ENCODE data around the gene NME5. TPM values are rescaled to one million over a fixed set of nuclear protein-coding genes. Genes with fewer than 3 reads are reported as not detected.
A peak's percentile ranks its signal among the peaks of the same experiment; 100 is the strongest.

The NME5 gene
- polyA plus RNA-seq, 4 donors: 1.3 to 1.8 TPM; not detected in 2

DNA sequence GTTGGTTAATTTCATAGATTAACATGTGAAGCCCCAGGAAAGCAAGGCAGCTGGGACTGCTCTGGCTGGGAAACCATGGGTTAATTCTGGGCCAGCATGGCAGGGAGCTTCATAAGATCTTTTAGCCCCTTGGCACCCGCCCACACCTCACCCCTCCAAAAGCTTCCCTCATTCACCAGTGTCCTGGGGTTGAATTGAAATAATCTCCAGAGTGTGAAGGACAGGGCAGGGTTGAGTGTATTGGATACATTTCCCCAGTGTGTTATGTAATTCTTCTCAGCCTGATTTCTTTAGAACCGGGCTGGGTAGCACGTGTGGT, 36.0 kb downstream of the NME5 start:
- H3K27ac ChIP-seq (ENCODE audit: low read depth in 1 of 3, low read length in 2 of 3): no peak overlapping the region
- no peak overlapping the region for H3K4me3 ChIP-seq (ENCODE audit: low read depth in 1 of 3, low read length in 3 of 3)
- peaks cover 0 to 3% (median 0%) of the 10 kb centered on the region in 3 donors for H3K4me1 ChIP-seq (ENCODE audit: control insufficient read depth in 3 of 3, insufficient read depth in 2 of 3, low read depth in 1 of 3, low read length in 2 of 3)
- WGBS, 3 donors: 9 to 26% (median 24%) methylated on average over 3 of the region's 3 CpGs
- H3K36me3 ChIP-seq (ENCODE audit: control insufficient read depth in 3 of 3, insufficient read depth in 2 of 3, low read depth in 1 of 3, low read length in 3 of 3): no peaks in the 10 kb centered on the region
- no peaks in the 10 kb centered on the region for H3K9me3 ChIP-seq (ENCODE audit: control insufficient read depth in 2 of 2, insufficient read depth in 1 of 2, low read depth in 1 of 2, low read length in 1 of 2)
- DNase-seq (no peak), FAIRE-seq (no peak)
- no peaks in the 10 kb centered on the region for H3K27me3 ChIP-seq (ENCODE audit: control insufficient read depth in 3 of 3, insufficient read depth in 3 of 3, low read length in 3 of 3)

DNA sequence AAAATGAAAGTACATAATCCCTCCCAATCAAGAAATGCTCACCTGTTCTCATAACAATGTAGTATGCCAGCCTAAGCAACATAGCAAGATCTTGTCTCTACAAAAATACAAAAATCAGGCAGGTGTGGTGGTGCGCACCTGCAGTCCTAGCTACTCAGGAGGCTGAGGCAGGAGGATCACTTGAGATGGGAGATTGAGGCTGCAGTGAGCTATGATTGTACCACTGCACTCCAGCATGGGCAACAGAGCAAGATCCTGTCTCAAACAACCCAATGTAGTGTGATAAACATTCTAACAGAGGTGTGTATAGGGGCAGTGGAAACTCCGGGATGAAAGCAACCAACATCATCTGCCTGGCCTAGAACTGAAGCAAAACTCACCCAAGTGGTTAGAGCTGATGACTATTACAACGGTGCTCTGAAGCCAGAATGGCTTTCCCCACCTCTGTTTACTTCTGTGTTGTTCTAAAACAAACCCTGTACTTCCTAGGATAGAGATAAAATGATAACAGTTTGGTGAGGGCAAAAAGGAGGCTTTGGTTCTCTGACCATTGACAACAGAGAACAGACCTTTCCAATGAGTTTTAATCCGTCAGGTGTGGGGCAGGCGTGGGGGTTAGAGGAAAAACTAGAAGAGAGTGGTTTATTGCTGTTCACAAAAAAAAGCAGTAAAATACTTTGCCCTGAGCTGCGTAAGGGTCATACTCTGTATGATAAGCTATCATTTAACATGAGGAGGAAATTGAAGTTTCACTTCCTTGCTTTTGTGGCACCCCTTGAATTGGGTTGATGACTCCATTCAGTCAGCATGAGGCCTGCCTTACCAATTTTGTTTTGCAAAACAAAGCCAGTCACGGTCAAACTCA, 36.5 kb downstream of the NME5 start:
- no peaks in the 10 kb centered on the region for H3K9me3 ChIP-seq (ENCODE audit: control insufficient read depth in 2 of 2, insufficient read depth in 1 of 2, low read depth in 1 of 2, low read length in 1 of 2)
- no peak overlapping the region for H3K27ac ChIP-seq (ENCODE audit: low read depth in 1 of 3, low read length in 2 of 3)
- H3K36me3 ChIP-seq (ENCODE audit: control insufficient read depth in 3 of 3, insufficient read depth in 2 of 3, low read depth in 1 of 3, low read length in 3 of 3): no peaks in the 10 kb centered on the region
- H3K27me3 ChIP-seq (ENCODE audit: control insufficient read depth in 3 of 3, insufficient read depth in 3 of 3, low read length in 3 of 3): no peaks in the 10 kb centered on the region
- 24 to 46% (median 37%) methylated on average over 7 of the region's 7 CpGs for WGBS, 3 donors
- H3K4me1 ChIP-seq (ENCODE audit: control insufficient read depth in 3 of 3, insufficient read depth in 2 of 3, low read depth in 1 of 3, low read length in 2 of 3): peaks cover 0 to 3% (median 0%) of the 10 kb centered on the region in 3 donors
- H3K4me3 ChIP-seq (ENCODE audit: low read depth in 1 of 3, low read length in 3 of 3): no peak overlapping the region
- no peak for FAIRE-seq
- DNase-seq: peak in 1 of 2 donors; percentile 46

DNA sequence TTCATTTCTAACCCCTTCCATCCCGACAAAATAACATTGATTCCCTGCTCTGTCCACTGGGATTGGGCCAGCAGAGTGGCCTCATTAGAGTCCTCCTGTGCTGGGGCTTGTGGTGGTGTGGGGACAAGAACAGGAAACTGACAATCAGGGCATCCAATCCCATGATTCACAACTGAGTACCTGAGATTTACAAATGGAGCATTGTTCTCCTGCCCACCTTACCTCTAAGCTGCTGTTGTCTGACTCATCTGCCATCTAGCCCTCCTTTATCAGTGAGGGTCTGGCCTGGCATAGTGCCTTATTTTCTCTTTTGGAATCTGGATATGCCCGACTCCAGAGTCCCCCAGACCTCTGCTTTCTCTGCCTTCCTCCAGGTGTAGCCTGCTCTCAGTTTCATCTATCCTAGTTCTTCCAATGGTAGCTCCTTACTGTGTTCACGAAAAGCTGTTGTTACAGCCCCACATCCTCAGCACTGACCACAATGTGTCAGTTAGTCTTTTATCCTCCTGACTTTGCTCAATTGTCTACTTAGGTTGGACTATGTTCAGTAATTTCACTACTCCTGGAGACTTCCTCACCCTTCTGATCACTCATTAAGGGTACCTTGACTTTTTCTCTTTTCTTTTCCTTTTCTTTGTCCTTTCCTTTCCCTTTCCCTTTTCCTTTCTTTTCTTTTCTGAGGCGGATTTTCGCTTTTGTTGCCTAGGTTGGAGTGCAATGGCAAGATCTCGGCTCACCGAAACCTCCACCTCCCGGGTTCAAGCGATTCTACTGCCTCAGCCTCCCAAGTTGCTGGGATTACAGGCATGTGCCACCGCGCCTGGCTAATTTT, 42.0 kb downstream of the NME5 start:
- FAIRE-seq (no peak), DNase-seq (no peak)
- Histone ChIP-seq H3K27ac (ENCODE audit: low read depth in 1 of 3, low read length in 2 of 3) (no peak overlapping the region), H3K36me3 (ENCODE audit: control insufficient read depth in 3 of 3, insufficient read depth in 2 of 3, low read depth in 1 of 3, low read length in 3 of 3) (no peaks in the 10 kb centered on the region), H3K27me3 (ENCODE audit: control insufficient read depth in 3 of 3, insufficient read depth in 3 of 3, low read length in 3 of 3) (no peaks in the 10 kb centered on the region), H3K9me3 (ENCODE audit: control insufficient read depth in 2 of 2, insufficient read depth in 1 of 2, low read depth in 1 of 2, low read length in 1 of 2) (no peaks in the 10 kb centered on the region), H3K4me3 (ENCODE audit: low read depth in 1 of 3, low read length in 3 of 3) (no peak overlapping the region), H3K4me1 (ENCODE audit: control insufficient read depth in 3 of 3, insufficient read depth in 2 of 3, low read depth in 1 of 3, low read length in 2 of 3) (peaks cover 0 to 4% (median 0%) of the 10 kb centered on the region in 3 donors)
- WGBS, 3 donors: 83 to 88% (median 84%) methylated on average over 11 of the region's 11 CpGs

DNA sequence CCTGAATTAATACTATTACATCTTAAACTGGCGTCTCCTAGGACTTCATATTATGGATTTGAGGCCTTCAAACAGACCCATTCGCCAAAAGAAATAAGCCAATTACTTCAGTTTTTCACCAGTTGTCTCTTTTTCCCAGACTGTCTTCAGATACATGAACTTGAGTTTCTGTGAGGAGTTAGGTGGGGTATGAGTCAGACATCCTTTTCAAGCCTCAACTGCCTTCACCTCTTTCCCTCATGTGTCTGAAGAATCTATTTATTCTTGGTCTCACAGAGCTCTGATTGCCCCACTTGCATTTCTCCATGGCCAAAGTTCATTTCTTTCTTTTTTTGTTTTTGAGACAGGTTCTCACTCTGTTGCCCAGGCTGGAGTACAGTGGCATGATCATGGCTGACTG, 42.9 kb downstream of the NME5 start:
- no peak for FAIRE-seq

DNA sequence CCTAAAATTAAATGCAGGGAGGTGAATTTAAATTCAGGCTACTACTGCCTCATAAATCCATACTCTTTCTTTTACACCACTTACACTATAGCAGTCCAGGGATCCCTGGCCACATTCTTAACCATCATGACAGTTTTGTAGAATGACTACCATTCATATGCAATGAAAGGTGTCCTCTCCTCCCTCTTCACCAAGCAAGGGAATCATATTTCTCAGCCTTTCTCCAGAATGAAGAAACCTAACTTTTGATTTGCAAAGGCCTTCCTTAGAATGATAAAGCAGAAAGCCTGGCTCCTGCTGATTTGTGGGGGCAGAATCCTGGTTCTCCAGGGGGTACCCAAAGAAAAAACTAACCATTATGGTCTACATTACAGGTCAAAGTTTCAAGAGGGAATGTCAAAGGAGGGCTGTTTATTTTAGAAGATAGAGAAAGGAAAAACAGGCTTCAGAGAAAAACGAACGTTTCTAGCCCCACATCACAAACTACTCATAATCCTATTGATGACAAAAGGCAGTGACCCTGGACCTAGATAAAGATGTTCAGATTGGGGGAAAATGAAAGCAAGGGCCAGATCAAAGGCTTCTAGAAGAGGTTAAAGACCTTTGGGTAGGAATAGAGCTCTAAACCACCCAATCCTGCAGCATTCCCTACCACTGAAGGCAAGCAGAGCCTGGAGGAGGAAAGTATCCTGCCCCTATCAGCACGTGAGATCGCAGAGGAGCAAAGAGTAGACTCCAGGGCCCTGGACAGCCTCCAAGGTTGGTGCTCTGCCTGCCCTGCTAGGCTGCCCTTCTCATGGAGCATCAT, 43.9 kb downstream of the NME5 start:
- H3K27ac ChIP-seq (ENCODE audit: low read depth in 1 of 3, low read length in 2 of 3): no peak overlapping the region
- DNase-seq (no peak), FAIRE-seq (no peak)
- no peak overlapping the region for H3K4me3 ChIP-seq (ENCODE audit: low read depth in 1 of 3, low read length in 3 of 3)
- H3K27me3 ChIP-seq (ENCODE audit: control insufficient read depth in 3 of 3, insufficient read depth in 3 of 3, low read length in 3 of 3): peaks cover 0 to 2% (median 0%) of the 10 kb centered on the region in 3 donors
- no peaks in the 10 kb centered on the region for H3K9me3 ChIP-seq (ENCODE audit: control insufficient read depth in 2 of 2, insufficient read depth in 1 of 2, low read depth in 1 of 2, low read length in 1 of 2)
- 19 to 40% (median 33%) methylated on average over 4 of the region's 4 CpGs for WGBS, 3 donors
- peaks cover 0 to 4% (median 0%) of the 10 kb centered on the region in 3 donors for H3K4me1 ChIP-seq (ENCODE audit: control insufficient read depth in 3 of 3, insufficient read depth in 2 of 3, low read depth in 1 of 3, low read length in 2 of 3)
- no peaks in the 10 kb centered on the region for H3K36me3 ChIP-seq (ENCODE audit: control insufficient read depth in 3 of 3, insufficient read depth in 2 of 3, low read depth in 1 of 3, low read length in 3 of 3)

More for the DNA sequence above, 42.9 kb downstream of the NME5 start:
- Histone ChIP-seq H3K9me3 (ENCODE audit: control insufficient read depth in 2 of 2, insufficient read depth in 1 of 2, low read depth in 1 of 2, low read length in 1 of 2) (no peaks in the 10 kb centered on the region), H3K4me1 (ENCODE audit: control insufficient read depth in 3 of 3, insufficient read depth in 2 of 3, low read depth in 1 of 3, low read length in 2 of 3) (peaks cover 0 to 4% (median 0%) of the 10 kb centered on the region in 3 donors), H3K4me3 (ENCODE audit: low read depth in 1 of 3, low read length in 3 of 3) (no peak overlapping the region), H3K36me3 (ENCODE audit: control insufficient read depth in 3 of 3, insufficient read depth in 2 of 3, low read depth in 1 of 3, low read length in 3 of 3) (no peaks in the 10 kb centered on the region), H3K27me3 (ENCODE audit: control insufficient read depth in 3 of 3, insufficient read depth in 3 of 3, low read length in 3 of 3) (no peaks in the 10 kb centered on the region), H3K27ac (ENCODE audit: low read depth in 1 of 3, low read length in 2 of 3) (no peak overlapping the region)
- WGBS, 3 donors: 81 to 97% (median 86%) methylated on average over 2 of the region's 2 CpGs
- DNase-seq: no peak

DNA sequence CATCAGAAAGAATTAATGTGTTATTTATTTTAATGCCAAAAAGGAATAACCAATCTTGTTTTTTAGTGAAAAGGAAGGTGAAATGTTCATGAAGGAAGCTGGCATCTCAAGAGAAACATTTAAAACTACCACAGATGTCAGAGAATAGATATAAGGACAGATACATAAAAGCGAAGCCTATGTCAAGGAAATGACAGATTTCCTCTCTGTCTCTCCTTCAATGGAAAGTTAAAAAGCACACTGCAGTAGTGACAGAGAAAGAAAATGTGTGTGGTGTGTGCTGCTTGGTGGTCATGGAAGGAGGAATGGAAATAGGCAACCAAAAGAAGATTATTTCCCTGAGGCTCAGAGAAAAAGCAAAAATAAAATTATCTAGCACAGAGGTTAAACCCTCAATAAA, 46.2 kb downstream of the NME5 start:
- H3K27me3 ChIP-seq (ENCODE audit: control insufficient read depth in 3 of 3, insufficient read depth in 3 of 3, low read length in 3 of 3): peaks cover 0 to 2% (median 0%) of the 10 kb centered on the region in 3 donors
- peaks cover 0 to 4% (median 0%) of the 10 kb centered on the region in 3 donors for H3K4me1 ChIP-seq (ENCODE audit: control insufficient read depth in 3 of 3, insufficient read depth in 2 of 3, low read depth in 1 of 3, low read length in 2 of 3)
- H3K36me3 ChIP-seq (ENCODE audit: control insufficient read depth in 3 of 3, insufficient read depth in 2 of 3, low read depth in 1 of 3, low read length in 3 of 3): no peaks in the 10 kb centered on the region
- H3K27ac ChIP-seq (ENCODE audit: low read depth in 1 of 3, low read length in 2 of 3): no peak overlapping the region
- no peak overlapping the region for H3K4me3 ChIP-seq (ENCODE audit: low read depth in 1 of 3, low read length in 3 of 3)
- no peak for FAIRE-seq
- DNase-seq: no peak
- no peaks in the 10 kb centered on the region for H3K9me3 ChIP-seq (ENCODE audit: control insufficient read depth in 2 of 2, insufficient read depth in 1 of 2, low read depth in 1 of 2, low read length in 1 of 2)
- 59 to 83% (median 69%) methylated on average over 1 of the region's 1 CpG for WGBS, 3 donors

DNA sequence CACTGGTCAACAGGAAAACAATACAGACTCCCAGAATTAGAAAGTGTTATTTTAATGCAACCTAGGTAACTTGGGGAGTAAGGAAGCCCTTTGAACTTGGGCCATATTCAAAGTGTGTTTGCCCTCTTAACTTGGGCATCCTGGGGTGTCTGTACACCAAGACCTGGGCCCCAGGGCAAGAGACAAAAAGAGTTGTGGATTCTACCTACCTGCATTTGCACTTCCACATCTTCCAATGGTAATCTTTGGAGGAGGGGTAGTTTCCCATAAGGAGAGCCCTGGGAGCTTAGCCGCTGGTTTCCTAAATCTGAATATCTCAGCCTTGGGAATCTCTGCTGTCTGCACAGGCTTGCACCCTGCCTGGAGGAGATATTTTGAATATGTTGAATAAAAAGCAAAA, 46.9 kb downstream of the NME5 start:
- no peak for FAIRE-seq
- Histone ChIP-seq H3K9me3 (ENCODE audit: control insufficient read depth in 2 of 2, insufficient read depth in 1 of 2, low read depth in 1 of 2, low read length in 1 of 2) (no peaks in the 10 kb centered on the region), H3K27ac (ENCODE audit: low read depth in 1 of 3, low read length in 2 of 3) (no peak overlapping the region)

DNA sequence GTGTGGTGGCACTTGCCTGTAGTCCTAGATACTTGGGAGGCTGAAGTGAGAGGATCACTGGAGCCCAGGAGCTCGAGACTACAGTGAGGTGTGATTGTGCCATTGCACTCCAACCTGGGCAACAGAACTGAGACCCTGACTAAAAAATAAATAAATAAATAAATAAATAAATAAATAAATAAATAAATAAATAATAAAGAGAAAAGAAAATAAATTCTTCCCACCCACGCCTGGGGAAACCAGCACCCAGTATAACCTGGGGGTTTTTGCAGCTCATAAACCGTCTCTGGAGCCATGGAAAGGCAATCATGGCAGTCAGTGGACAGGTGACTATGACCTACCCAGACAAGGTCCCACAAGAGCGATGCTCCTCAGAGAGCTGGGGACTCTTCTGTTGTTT, 47.5 kb downstream of the NME5 start:
- Histone ChIP-seq H3K27me3 (ENCODE audit: control insufficient read depth in 3 of 3, insufficient read depth in 3 of 3, low read length in 3 of 3) (peaks cover 0 to 2% (median 0%) of the 10 kb centered on the region in 3 donors), H3K9me3 (ENCODE audit: control insufficient read depth in 2 of 2, insufficient read depth in 1 of 2, low read depth in 1 of 2, low read length in 1 of 2) (no peaks in the 10 kb centered on the region), H3K4me3 (ENCODE audit: low read depth in 1 of 3, low read length in 3 of 3) (no peak overlapping the region), H3K36me3 (ENCODE audit: control insufficient read depth in 3 of 3, insufficient read depth in 2 of 3, low read depth in 1 of 3, low read length in 3 of 3) (no peaks in the 10 kb centered on the region), H3K27ac (ENCODE audit: low read depth in 1 of 3, low read length in 2 of 3) (no peak overlapping the region), H3K4me1 (ENCODE audit: control insufficient read depth in 3 of 3, insufficient read depth in 2 of 3, low read depth in 1 of 3, low read length in 2 of 3) (peaks cover 0 to 4% (median 0%) of the 10 kb centered on the region in 3 donors)
- no peak for FAIRE-seq
- DNase-seq: no peak
- 80 to 90% (median 88%) methylated on average over 4 of the region's 4 CpGs for WGBS, 3 donors

More for the DNA sequence above, 46.9 kb downstream of the NME5 start:
- no peaks in the 10 kb centered on the region for H3K36me3 ChIP-seq (ENCODE audit: control insufficient read depth in 3 of 3, insufficient read depth in 2 of 3, low read depth in 1 of 3, low read length in 3 of 3)
- no peak overlapping the region for H3K4me3 ChIP-seq (ENCODE audit: low read depth in 1 of 3, low read length in 3 of 3)
- peaks cover 0 to 4% (median 0%) of the 10 kb centered on the region in 3 donors for H3K4me1 ChIP-seq (ENCODE audit: control insufficient read depth in 3 of 3, insufficient read depth in 2 of 3, low read depth in 1 of 3, low read length in 2 of 3)
- peaks cover 0 to 2% (median 0%) of the 10 kb centered on the region in 3 donors for H3K27me3 ChIP-seq (ENCODE audit: control insufficient read depth in 3 of 3, insufficient read depth in 3 of 3, low read length in 3 of 3)
- WGBS, 3 donors: 82 to 93% (median 83%) methylated on average over 1 of the region's 1 CpG
- no peak for DNase-seq

Measured in small intestine (tissue), 7 donors.